ENCODE measurements around the gene GPM6B.

Gene GPM6B

GRCh38 chrX:13816643-13817627 lies at the start of gene GPM6B:
Gene GPM6B, minus strand, starts transcription at chrX:13817093. Its CDS starts 189 bp downstream, at chrX:13816904.
- DNase-seq (ENCODE audit: low read depth in 2 of 2), result no peak

DNA sequence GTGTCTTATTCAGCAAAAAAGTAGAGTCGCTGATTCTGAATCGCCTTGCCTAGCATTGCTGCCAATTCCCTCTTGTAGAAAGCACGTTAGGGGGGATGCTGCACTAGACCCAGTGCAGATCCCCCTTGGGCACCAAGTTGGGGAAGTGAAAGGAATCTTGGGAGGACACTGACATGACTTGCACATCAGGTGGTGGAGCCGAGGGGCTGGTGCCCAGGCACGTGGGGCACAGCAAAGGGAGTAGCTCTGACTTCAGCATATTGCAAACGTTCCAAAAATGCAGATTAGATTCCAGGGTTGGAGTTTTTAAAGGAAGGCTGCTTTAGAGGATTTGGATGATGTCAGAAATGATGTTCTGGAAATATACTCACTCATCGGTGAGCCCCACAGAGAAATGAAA lies 47.4 kb upstream of the GPM6B start:
- no peak for DNase-seq (ENCODE audit: low read depth in 2 of 2)

DNA sequence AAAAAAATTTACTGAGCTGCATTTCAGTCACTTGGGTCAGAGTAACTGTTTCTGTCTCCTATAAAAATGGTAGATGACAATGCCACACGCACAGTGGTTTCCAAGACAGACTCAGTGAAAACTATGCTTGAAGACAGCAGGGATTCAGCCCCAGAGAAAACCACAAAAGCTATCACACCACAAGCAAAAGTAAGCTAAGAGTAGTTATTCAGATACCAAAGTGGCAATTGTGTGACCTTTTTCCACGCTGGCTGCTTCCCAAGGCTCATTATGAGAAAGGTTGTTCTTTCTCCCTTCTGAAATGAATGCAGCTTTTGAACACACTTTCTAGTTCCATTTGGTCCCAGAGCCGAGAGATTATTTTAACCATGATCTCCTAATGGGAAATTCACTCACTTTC lies 46.4 kb upstream of the GPM6B start:
- DNase-seq (ENCODE audit: low read depth in 2 of 2), result no peak

GRCh38 chrX:13859724-13860123 lies 42.8 kb upstream of the GPM6B start:
- DNase-seq (ENCODE audit: low read depth in 2 of 2), result no peak

DNA sequence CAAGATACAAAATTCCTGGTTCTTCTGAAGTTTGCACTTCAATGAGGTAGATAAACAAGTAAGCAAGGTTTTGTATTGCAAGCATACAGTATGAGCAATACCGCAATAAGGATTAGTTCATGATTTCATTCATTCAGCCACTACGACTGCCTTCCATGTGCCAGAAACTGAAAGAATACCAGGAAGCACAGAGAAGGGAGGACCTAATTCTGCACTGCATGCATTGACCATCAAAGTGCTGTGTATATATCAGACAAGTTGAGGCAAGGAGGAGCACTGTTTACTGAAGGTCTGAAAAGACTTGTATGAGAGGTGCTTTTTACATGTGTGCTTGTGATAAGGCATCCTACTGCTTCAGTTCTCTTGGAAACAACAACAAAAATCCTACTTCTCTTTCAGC lies 40.9 kb upstream of the GPM6B start:
- no peak for DNase-seq (ENCODE audit: low read depth in 2 of 2)

- no peak for DNase-seq (ENCODE audit: low read depth in 2 of 2)
These were observed 39.0 kb upstream of the GPM6B start for GRCh38 chrX:13855689-13856450.

- DNase-seq (ENCODE audit: low read depth in 2 of 2), result no peak
These were observed 37.1 kb upstream of the GPM6B start for GRCh38 chrX:13854003-13854402.

DNA sequence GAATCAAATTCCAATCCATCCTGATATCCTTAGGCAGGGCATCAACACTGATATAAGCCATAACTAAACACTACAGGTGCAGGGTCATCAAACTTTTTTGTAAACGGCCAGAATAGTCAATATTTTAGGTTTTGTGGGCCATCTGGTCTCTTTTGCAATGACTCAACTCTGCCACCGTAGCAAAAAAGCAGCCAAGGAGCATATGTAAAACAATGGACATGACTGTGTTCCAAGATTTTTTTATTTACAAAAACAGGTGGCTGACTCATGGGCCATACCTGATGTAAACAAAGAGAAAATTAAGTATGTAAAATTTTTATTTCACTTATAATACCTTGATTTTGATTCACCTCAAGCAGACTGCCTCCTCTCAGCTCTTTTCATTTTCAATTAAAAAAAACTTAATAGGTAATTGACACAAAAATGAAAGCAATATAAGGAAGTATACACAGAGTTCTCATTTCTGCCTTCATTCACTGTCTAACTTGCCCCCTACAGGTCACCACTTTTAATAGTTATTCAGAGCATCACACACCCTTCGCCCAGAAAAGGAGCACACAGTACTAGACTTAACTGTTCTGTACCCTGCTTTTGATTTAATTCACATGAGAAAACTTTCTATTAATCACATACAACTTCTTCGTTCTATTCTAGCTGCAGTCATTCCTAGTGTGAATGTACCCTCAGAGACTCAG lies 35.3 kb upstream of the GPM6B start:
- DNase-seq (ENCODE audit: low read depth in 2 of 2), result no peak

GRCh38 chrX:13845721-13846378 lies 29.0 kb upstream of the GPM6B start:
- DNase-seq (ENCODE audit: low read depth in 2 of 2), result no peak

- DNase-seq (ENCODE audit: low read depth in 2 of 2), result no peak
These were observed 26.3 kb upstream of the GPM6B start for GRCh38 chrX:13843150-13843721.

- no peak for DNase-seq (ENCODE audit: low read depth in 2 of 2)
These were observed 23.2 kb upstream of the GPM6B start for GRCh38 chrX:13840121-13840520.

GRCh38 chrX:13837290-13837745 lies 20.4 kb upstream of the GPM6B start:
- DNase-seq (ENCODE audit: low read depth in 2 of 2), result no peak

- DNase-seq (ENCODE audit: low read depth in 2 of 2), result no peak
These were observed 19.7 kb upstream of the GPM6B start for GRCh38 chrX:13836575-13836974.

DNA sequence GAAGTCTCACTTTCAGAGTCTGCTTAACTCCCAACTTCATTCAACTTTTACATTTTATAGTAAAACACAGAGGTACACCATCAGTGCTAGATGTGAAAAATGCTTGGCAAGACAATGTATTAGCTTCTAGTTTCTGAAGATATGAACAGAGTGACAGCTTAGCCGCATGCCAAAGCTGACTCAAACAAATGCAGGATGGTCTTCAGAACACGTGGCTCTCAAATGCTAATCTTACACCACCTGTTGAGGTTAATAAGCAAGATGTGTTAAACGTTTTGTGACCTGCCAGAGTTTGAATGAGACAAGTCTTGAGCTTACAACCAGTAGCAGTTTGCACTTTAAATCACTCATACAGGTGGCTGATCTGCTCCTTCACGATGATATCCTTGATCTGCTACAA lies 18.9 kb upstream of the GPM6B start:
- DNase-seq (ENCODE audit: low read depth in 2 of 2), result no peak

GRCh38 chrX:13834355-13834754 lies 17.5 kb upstream of the GPM6B start:
- DNase-seq (ENCODE audit: low read depth in 2 of 2), result no peak

DNA sequence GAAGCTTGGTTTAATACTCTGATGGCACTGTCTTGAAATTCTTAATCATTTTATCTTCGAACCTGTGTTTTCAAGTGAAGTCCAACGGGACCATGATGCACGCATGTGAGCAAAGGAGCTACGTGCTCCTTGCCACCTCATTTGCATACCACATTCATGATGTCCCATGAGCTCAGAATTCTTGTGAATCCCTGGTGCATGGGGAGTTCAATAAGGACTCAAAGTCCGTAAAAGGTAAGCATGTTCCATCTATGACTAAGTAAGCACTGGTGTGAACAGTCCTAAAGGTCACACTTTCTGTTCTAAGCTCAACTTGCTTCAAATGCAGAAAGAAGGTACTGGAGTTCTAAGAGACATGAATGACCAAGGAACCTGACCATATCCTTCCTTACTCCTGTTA lies 13.1 kb upstream of the GPM6B start:
- DNase-seq (ENCODE audit: low read depth in 2 of 2), result no peak

- DNase-seq (ENCODE audit: low read depth in 2 of 2), result no peak
These were observed 11.5 kb upstream of the GPM6B start for GRCh38 chrX:13828392-13828791.

DNA sequence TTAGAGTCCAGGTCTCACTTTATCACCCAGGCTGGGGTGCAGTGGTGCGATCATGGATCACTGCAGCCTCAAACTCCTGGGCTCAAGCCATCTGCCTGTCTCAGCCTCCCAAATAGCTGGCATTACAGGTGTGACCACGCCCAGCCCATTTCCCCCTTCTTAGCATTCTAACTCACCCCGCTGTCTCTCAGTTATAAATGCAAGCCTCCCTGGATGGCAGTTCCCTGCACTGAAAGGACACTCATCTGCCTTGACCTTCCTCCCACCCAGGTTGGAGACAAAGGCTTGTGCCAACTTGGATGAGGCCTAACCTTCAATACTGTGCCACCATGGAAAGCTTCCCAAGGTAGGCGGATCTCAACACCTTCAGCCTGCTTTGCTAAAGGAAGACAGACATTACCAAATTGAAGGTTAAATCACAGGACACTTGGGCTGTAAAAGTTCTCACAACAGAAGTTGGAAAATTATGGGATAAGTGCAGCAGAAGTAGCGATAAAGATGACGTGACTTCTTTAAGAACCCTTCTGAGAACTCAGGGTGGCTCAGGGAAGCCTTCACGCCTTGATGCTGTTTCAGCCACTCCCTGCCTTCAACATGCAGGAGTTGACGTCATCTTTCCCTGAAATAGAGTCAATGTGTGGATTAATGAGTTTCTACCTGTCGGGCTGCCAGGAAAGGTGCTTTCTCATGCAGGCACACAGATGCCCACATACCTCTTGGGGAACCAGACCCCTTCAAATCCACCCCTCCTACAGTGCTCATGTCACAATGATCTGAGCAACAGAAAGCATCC lies 10.6 kb upstream of the GPM6B start:
- DNase-seq (ENCODE audit: low read depth in 2 of 2), result no peak

DNA sequence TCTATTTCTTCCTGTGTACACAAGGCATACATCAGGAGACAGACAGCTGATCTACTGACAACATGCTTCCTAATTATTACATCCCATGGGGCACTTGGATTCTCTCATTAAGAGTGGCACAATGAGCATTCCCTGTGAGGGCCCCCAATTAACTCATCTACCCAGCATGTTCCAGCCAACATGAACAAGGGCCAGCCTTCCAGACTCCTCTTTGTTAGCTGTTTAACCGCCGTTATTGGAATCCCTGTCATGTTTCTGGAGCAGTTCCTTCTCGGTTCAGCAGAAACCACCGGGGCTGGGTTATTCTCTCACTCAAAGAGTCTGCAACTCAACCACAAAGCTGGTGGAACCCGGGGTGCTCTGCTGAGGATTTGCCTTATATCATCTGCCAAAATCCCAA lies 9.9 kb upstream of the GPM6B start:
- no peak for DNase-seq (ENCODE audit: low read depth in 2 of 2)

DNA sequence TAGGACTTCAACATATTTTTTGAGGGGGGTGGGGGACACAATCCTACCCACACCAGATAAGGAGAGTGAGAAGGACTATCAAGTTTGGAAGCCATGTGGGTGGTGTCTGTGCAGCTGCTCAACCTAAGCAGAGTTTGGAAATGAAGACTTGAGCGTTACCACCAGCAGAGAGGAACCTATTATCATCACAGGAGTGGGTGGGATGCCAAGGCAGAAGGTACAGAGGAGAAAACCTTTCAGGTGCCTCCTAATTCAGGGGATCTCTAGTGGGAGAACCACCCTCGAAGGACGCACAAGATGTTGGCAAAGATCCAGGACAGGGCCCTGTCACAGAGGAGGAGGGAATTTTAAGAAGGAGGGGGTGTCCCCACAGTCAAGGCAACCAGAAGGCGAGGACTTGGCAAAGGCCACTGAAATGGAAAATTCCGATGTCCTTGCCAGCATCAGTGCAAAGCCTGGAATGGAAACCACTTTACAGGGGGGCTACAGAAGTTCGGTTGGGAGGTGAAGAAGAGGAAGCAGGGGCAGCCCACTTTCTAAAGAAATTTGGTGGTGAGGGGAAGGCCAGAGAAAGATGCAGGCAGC lies 8.4 kb upstream of the GPM6B start:
- no peak for DNase-seq (ENCODE audit: low read depth in 2 of 2)

Data from stimulated activated CD8-positive, alpha-beta memory T cell treated with anti-CD3 and anti-CD28 coated beads, Interleukin-7, amount 100 ng/mL, for 1 hour (primary cell).